H1 (cell line): ENCODE measurements around the gene ARID1B. TPM values are rescaled to one million over a fixed set of nuclear protein-coding genes. Genes with fewer than 3 reads are reported as not detected.

Experiments used
- CTCF ChIA-PET: fragments of 300-600 bp; sonication (Branson Sonifier 250); formaldehyde crosslinking; loops from one replicate; lab custom pipeline; 2021; ENCODE audit not compliant: partially characterized antibody; lab: Charles Lee
- POLR2A ChIA-PET: fragments of 300-600 bp; sonication (Branson Sonifier 250); formaldehyde crosslinking; loops from one replicate; lab custom pipeline; 2021; ENCODE audit warnings: inconsistent platforms; ENCODE audit not compliant: partially characterized antibody; lab: Charles Lee
- DNase-seq, 2 experiments: peaks; one replicate each; pipeline versions ENCODE4 v3.0.0 to v3.0.0-alpha.2; 2010 to 2022; ENCODE audit warnings: low spot score in 2 of 2, low read depth in 1 of 2, mixed read lengths in 1 of 2
- FAIRE-seq: peaks from 2 replicates; lab custom pipeline; 2011; peaks lifted over from hg19 to GRCh38; lab: Jason Lieb, UNC
- H2AFZ ChIP-seq: 2 replicates; pipeline ENCODE4 v1.8.1; 2012; ENCODE audit warnings: low read length, inconsistent platforms
- H2AK5ac ChIP-seq: 2 replicates; pipeline ENCODE4 v1.6.1; 2013; ENCODE audit warnings: low read depth, low read length
- H2BK120ac ChIP-seq: replicated peaks from 2 replicates; pipeline ENCODE3; 2013; ENCODE audit warnings: low read depth, low read length, inconsistent platforms
- H2BK12ac ChIP-seq: 2 replicates; pipeline ENCODE4 v1.6.1; 2013; ENCODE audit warnings: low read depth, low read length
- H2BK15ac ChIP-seq: 2 replicates; pipeline ENCODE4 v1.6.1; 2013; ENCODE audit warnings: low read length
- H2BK20ac ChIP-seq: 2 replicates; pipeline ENCODE4 v1.6.1; 2013; ENCODE audit warnings: low read length
- H2BK5ac ChIP-seq: 2 replicates; pipeline ENCODE4 v1.6.1; 2013; ENCODE audit warnings: low read depth, low read length
- H3K14ac ChIP-seq: 2 replicates; pipeline ENCODE4 v1.6.1; 2013; ENCODE audit warnings: inconsistent platforms; ENCODE audit not compliant: insufficient read length
- H3K18ac ChIP-seq: 2 replicates; pipeline ENCODE4 v1.6.1; 2013; ENCODE audit warnings: low read length; ENCODE audit errors: extremely low read depth
- H3K23ac ChIP-seq: 2 replicates; pipeline ENCODE4 v1.6.1; 2013; ENCODE audit warnings: inconsistent platforms; ENCODE audit not compliant: insufficient read length
- H3K23me2 ChIP-seq: 2 replicates; pipeline ENCODE4 v1.6.1; 2013; ENCODE audit warnings: low read depth, low read length
- H3K27ac ChIP-seq: 2 replicates; pipeline ENCODE4 v1.6.1; 2011; ENCODE audit warnings: low read depth, low read length, inconsistent platforms
- H3K27me3 ChIP-seq, 4 experiments: replicated peaks in 1 of 4; 1 replicate in 1 of 4; 2 replicates in 3 of 4; pipeline versions ENCODE4 v1.6.1 to v1.8.1; 2011 to 2013; ENCODE audit warnings: low read length in 3 of 4, mild to moderate bottlenecking in 3 of 4, inconsistent platforms in 2 of 4, mixed read lengths in 2 of 4, moderate library complexity in 1 of 4; ENCODE audit not compliant: control insufficient read depth in 3 of 4, insufficient read depth in 3 of 4; ENCODE audit errors: extremely low read depth in 1 of 4
- H3K36me3 ChIP-seq, 4 experiments: 2 replicates each; pipeline versions ENCODE4 v1.6.1 to v1.8.1; 2011 to 2013; ENCODE audit warnings: mild to moderate bottlenecking in 4 of 4, low read length in 3 of 4, moderate library complexity in 2 of 4, control low read depth in 1 of 4, inconsistent platforms in 1 of 4; ENCODE audit not compliant: insufficient read depth in 4 of 4, control insufficient read depth in 2 of 4
- H3K4ac ChIP-seq: replicated peaks from 2 replicates; pipeline ENCODE3; 2013; ENCODE audit warnings: low read length, low read depth, mixed read lengths, inconsistent platforms; ENCODE audit not compliant: insufficient read length
- H3K4me1 ChIP-seq, 4 experiments: replicated peaks in 1 of 4; 1 replicate in 1 of 4; 2 replicates in 3 of 4; pipeline versions ENCODE4 v1.6.1 to v1.8.1; 2011 to 2013; ENCODE audit warnings: low read length in 3 of 4, inconsistent platforms in 2 of 4, mixed read lengths in 1 of 4; ENCODE audit not compliant: insufficient read depth in 4 of 4, control insufficient read depth in 3 of 4
- H3K4me2 ChIP-seq, 2 experiments: 2 replicates each; pipeline versions ENCODE4 v1.6.1 to v1.8.1; 2011 to 2013; ENCODE audit warnings: low read depth in 2 of 2, low read length in 2 of 2, control low read depth in 1 of 2, inconsistent platforms in 1 of 2, mild to moderate bottlenecking in 1 of 2; ENCODE audit not compliant: insufficient read depth in 1 of 2
- H3K4me3 ChIP-seq, 4 experiments: fragments of 200-600, 300-600 bp in 1 of 4; sonication (generic), shearing (Covaris generic), sonication (Bioruptor Twin) in 1 of 4; 2 replicates each; pipeline versions ENCODE4 v1.5.1 to v1.8.1; 2011 to 2016; ENCODE audit warnings: low read length in 4 of 4, low read depth in 3 of 4, control low read depth in 2 of 4, inconsistent platforms in 2 of 4, mild to moderate bottlenecking in 2 of 4, mixed read lengths in 1 of 4, moderate library complexity in 1 of 4; ENCODE audit not compliant: insufficient read depth in 2 of 4; ENCODE audit errors: extremely low read depth in 1 of 4
- H3K56ac ChIP-seq: replicated peaks from 2 replicates; pipeline ENCODE3; 2013; ENCODE audit warnings: low read depth, mild to moderate bottlenecking, mixed read lengths, low read length, inconsistent platforms; ENCODE audit not compliant: insufficient read length
- H3K79me1 ChIP-seq: 2 replicates; pipeline ENCODE4 v1.6.1; 2013; ENCODE audit warnings: low read depth, low read length, control low read depth
- H3K79me2 ChIP-seq, 2 experiments: 2 replicates each; pipeline versions ENCODE4 v1.6.1 to v1.8.1; 2012 to 2013; ENCODE audit warnings: low read length in 2 of 2, mild to moderate bottlenecking in 2 of 2, inconsistent platforms in 1 of 2; ENCODE audit not compliant: insufficient read depth in 2 of 2, control insufficient read depth in 1 of 2
- H3K9ac ChIP-seq, 4 experiments: replicated peaks in 1 of 4; 1 replicate in 1 of 4; 2 replicates in 3 of 4; pipeline versions ENCODE4 v1.6.1 to v1.8.1; 2011 to 2013; ENCODE audit warnings: low read depth in 3 of 4, low read length in 3 of 4, control low read depth in 2 of 4, mild to moderate bottlenecking in 2 of 4, moderate library complexity in 2 of 4, inconsistent platforms in 1 of 4; ENCODE audit errors: extremely low read depth in 1 of 4
- H3K9me3 ChIP-seq, 2 experiments: 2 replicates each; pipeline versions ENCODE4 v1.6.1 to v1.8.1; 2012 to 2013; ENCODE audit warnings: mild to moderate bottlenecking in 2 of 2, moderate library complexity in 2 of 2, control low read depth in 1 of 2, inconsistent platforms in 1 of 2, low read depth in 1 of 2, low read length in 1 of 2, mixed read lengths in 1 of 2; ENCODE audit not compliant: insufficient read depth in 2 of 2
- H4K20me1 ChIP-seq, 2 experiments: replicated peaks in 1 of 2; 2 replicates each; pipeline versions ENCODE3 to v1.8.1; 2011 to 2013; ENCODE audit warnings: inconsistent platforms in 2 of 2, low read length in 2 of 2, mild to moderate bottlenecking in 1 of 2; ENCODE audit not compliant: insufficient read depth in 2 of 2, control insufficient read depth in 1 of 2
- H4K5ac ChIP-seq: 2 replicates; pipeline ENCODE4 v1.6.1; 2013; ENCODE audit warnings: low read length, low read depth, mixed read lengths, inconsistent platforms; ENCODE audit not compliant: insufficient read length
- H4K8ac ChIP-seq: 2 replicates; pipeline ENCODE4 v1.8.0; 2013; ENCODE audit warnings: mild to moderate bottlenecking, moderate library complexity, low read length, inconsistent platforms; ENCODE audit not compliant: insufficient read depth; ENCODE audit errors: extremely low read depth
- H4K91ac ChIP-seq: replicated peaks from 2 replicates; pipeline ENCODE3; 2013; ENCODE audit warnings: low read length, mixed read lengths, inconsistent platforms; ENCODE audit not compliant: insufficient read length
- ASH2L ChIP-seq: fragments of 200-600, 300-600 bp; sonication (generic); IDR thresholded peaks from one replicate; pipeline ENCODE4 v1.7.1; 2017; ENCODE audit warnings: low read length
- BACH1 ChIP-seq: IDR thresholded peaks from 2 replicates; pipeline ENCODE4 v1.6.1; 2012; ENCODE audit warnings: low read length, improper control_type of control experiment
- CBX5 ChIP-seq: fragments of 300-800, 300-1000 bp; sonication (generic); IDR thresholded peaks from 2 replicates; pipeline ENCODE4 v1.7.1; 2016; ENCODE audit warnings: antibody characterized with exemption, low read length, low read depth
- CBX8 ChIP-seq: fragments of 300-800, 300-1000 bp; sonication (generic); IDR thresholded peaks from 2 replicates; pipeline ENCODE4 v1.7.1; 2016; ENCODE audit warnings: low read depth, low read length, borderline replicate concordance
- CEBPB ChIP-seq: IDR thresholded peaks from 2 replicates; pipeline ENCODE4 v1.6.1; 2012; ENCODE audit warnings: low read depth, low read length
- EP300 ChIP-seq, 2 experiments: IDR thresholded peaks; 1 replicate in 1 of 2; 2 replicates in 1 of 2; pipeline ENCODE4 v1.6.1; 2011 to 2012; ENCODE audit warnings: low read depth in 2 of 2, low read length in 2 of 2, mild to moderate bottlenecking in 2 of 2, borderline replicate concordance in 1 of 2, inconsistent platforms in 1 of 2, moderate library complexity in 1 of 2
- FOSL1 ChIP-seq: IDR thresholded peaks from 2 replicates; pipeline ENCODE4 v1.6.1; 2011; ENCODE audit warnings: mild to moderate bottlenecking, low read depth, low read length, moderate library complexity; ENCODE audit not compliant: insufficient read depth
- KDM4A ChIP-seq: IDR thresholded peaks from one replicate; pipeline ENCODE4 v1.7.1; 2012; ENCODE audit warnings: low read depth, mild to moderate bottlenecking, moderate library complexity, low read length, inconsistent platforms; ENCODE audit not compliant: severe bottlenecking
- NRF1 ChIP-seq: IDR thresholded peaks from 2 replicates; pipeline ENCODE4 v1.6.1; 2011; ENCODE audit warnings: mild to moderate bottlenecking, low read depth, low read length, improper control_type of control experiment
- PHF8 ChIP-seq: fragments of 200-600 bp; sonication (generic); conservative IDR thresholded peaks from 2 replicates; pipeline ENCODE4 v1.7.1; 2012; ENCODE audit warnings: low read depth, mild to moderate bottlenecking, inconsistent platforms, low read length, moderate library complexity
- RBBP5 ChIP-seq: IDR thresholded peaks from 2 replicates; pipeline ENCODE4 v1.7.1; 2012; ENCODE audit warnings: low read depth, mild to moderate bottlenecking, inconsistent platforms, low read length, moderate library complexity, borderline replicate concordance
- SP2 ChIP-seq: IDR thresholded peaks from 2 replicates; pipeline ENCODE4 v1.6.1; 2012; ENCODE audit warnings: mild to moderate bottlenecking, low read length, inconsistent platforms
- TAF1 ChIP-seq: IDR thresholded peaks from 2 replicates; pipeline ENCODE4 v1.6.1; 2011; ENCODE audit warnings: mild to moderate bottlenecking, low read depth, low read length
- WGBS, 2 experiments: shearing (Covaris generic) in 1 of 2; methylation state at CpG; one replicate each; pipeline versions ENCODE4 v1.1.6 to v1.1.7; 2013 to 2015; ENCODE audit warnings: low lambda C conversion rate in 2 of 2, mixed read lengths in 2 of 2, inconsistent platforms in 1 of 2, low coverage in 1 of 2, missing lambda C conversion rate in 1 of 2; ENCODE audit not compliant: insufficient replicate concordance in 2 of 2, insufficient coverage in 1 of 2, insufficient read length in 1 of 2; ENCODE audit errors: extremely low coverage in 1 of 2, missing lambda C conversion rate in 1 of 2; 5-methylcytosine and 5-hydroxymethylcytosine counted together
- polyA plus RNA-seq, 7 experiments: library from polyadenylated mRNA; depleted of rRNA in 3 of 7; stranded (reverse) in 5 of 7; unstranded in 2 of 7; fragments of >200 nt in 5 of 7; fragments of 200-250 nt in 2 of 7; gene quantifications; 1 replicate in 5 of 7; 2 replicates in 1 of 7; 4 replicates in 1 of 7; pipeline versions ENCODE4 v1.2.1 to v1.2.3, GENCODE V29; 2011 to 2013; ENCODE audit warnings: missing spikeins in 2 of 7, mixed read lengths in 2 of 7
- total RNA-seq: library from RNA; stranded (reverse); fragmentation: NEBNext Ultra II Directional; extraction: Animal tissue kit (Norgen Biotek cat#: 25700); gene quantifications from 2 replicates; pipeline ENCODE4 v1.2.1, GENCODE V29; 2021
- TF ChIP-seq, protein P1 (sequence below): IDR thresholded peaks from 2 replicates; pipeline ENCODE4 v1.6.1; 2011; ENCODE audit warnings: low read depth, mild to moderate bottlenecking, low read length; ENCODE audit not compliant: insufficient read depth

Gene ARID1B
- total and polyA plus RNA-seq, 2 of the 8 experiments (the other 6 are each of a cell fraction or from before 2014, with no cell fraction given) = 24.3 to 70.3 TPM

GRCh38 chr6:156771047-156771446 is 6.1 kb upstream of the ARID1B start:
- Histone ChIP-seq H3K79me2 (peaks cover 0 to 6% of the 10 kb centered on the region in 2 experiments; a peak in 2 of 4 replicates), H3K9me3 (no peaks in the 10 kb centered on the region), H4K8ac (no peak overlapping the region), H2BK12ac (no peak overlapping the region), H4K20me1 (no peaks in the 10 kb centered on the region), H3K14ac (no peak overlapping the region), H2AFZ (no peak overlapping the region), H3K56ac (no peak overlapping the region), H3K27ac (no peak overlapping the region), H3K4ac (no peak overlapping the region), H3K36me3 (no peaks in the 10 kb centered on the region), H3K23me2 (no peaks in the 10 kb centered on the region; the same call in 1 of the 2 replicates), H3K79me1 (no peaks in the 10 kb centered on the region), H2BK5ac (no peak overlapping the region; the same call in 1 of the 2 replicates), H3K4me2 (no peak overlapping the region), H3K23ac (no peak overlapping the region), H3K4me3 (no peak overlapping the region), H3K18ac (no peak overlapping the region), H3K9ac (no peak overlapping the region), H2BK120ac (no peak overlapping the region), H4K5ac (no peak overlapping the region), H3K4me1 (peaks cover 2 to 13% (median 7%) of the 10 kb centered on the region in 4 experiments; a peak in 6 of 7 replicates), H2BK20ac (no peak overlapping the region), H3K27me3 (no peaks in the 10 kb centered on the region; a peak in 1 of 7 replicates), H2AK5ac (no peak overlapping the region), H2BK15ac (no peak overlapping the region), H4K91ac (no peak overlapping the region)
- FAIRE-seq (no peak), DNase-seq (no peak)
- ChIA-PET CTCF (interaction anchor here (1.2 to 4.6 kb wide), 2 partner anchors 14 to 17 kb away, joined by 3 to 23 read pairs; no protein-coding TSS in a partner anchor), POLR2A (interaction anchor here (0.9 kb wide), 1 partner anchor 9 kb away, joined by 3 read pairs; no protein-coding TSS in a partner anchor)
- WGBS, 2 experiments = 86% methylated on average over 3 of the region's 3 CpGs; no CpG with 5 or more reads in 1 of the 2 experiments
- no peak for TF ChIP-seq NRF1
- TF ChIP-seq CBX8 = no peak
- no peak for TF ChIP-seq BACH1
- TF ChIP-seq, protein P1, sequence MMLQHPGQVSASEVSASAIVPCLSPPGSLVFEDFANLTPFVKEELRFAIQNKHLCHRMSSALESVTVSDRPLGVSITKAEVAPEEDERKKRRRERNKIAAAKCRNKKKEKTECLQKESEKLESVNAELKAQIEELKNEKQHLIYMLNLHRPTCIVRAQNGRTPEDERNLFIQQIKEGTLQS = no peak
- no peak for TF ChIP-seq FOSL1
- TF ChIP-seq RBBP5 = no peak
- no peak for TF ChIP-seq KDM4A
- TF ChIP-seq CEBPB = no peak
- TF ChIP-seq CBX5 = no peak
- TF ChIP-seq SP2 = no peak
- TF ChIP-seq ASH2L = no peak
- no peak for TF ChIP-seq PHF8
- no peak for TF ChIP-seq EP300 (IDR thresholded peaks at IDR 0.05; ENCODE audit: borderline replicate concordance in 1 of 2, low read depth in 2 of 2, low read length in 2 of 2)
- no peak for TF ChIP-seq TAF1
